Stimulated activated CD8-positive, alpha-beta memory T cell treated with anti-CD3 and anti-CD28 coated beads, Interleukin-4, amount 100 ng/mL, for 1 hour (primary cell): ENCODE data around the gene CCDC82.

Experiments used
- DNase-seq, 2 donors: peaks; one replicate each; pipeline ENCODE4 v3.0.0-alpha.2; 2020; ENCODE audit warnings: low read depth in 2 of 2, low spot score in 1 of 2

CCDC82 gene

DNA sequence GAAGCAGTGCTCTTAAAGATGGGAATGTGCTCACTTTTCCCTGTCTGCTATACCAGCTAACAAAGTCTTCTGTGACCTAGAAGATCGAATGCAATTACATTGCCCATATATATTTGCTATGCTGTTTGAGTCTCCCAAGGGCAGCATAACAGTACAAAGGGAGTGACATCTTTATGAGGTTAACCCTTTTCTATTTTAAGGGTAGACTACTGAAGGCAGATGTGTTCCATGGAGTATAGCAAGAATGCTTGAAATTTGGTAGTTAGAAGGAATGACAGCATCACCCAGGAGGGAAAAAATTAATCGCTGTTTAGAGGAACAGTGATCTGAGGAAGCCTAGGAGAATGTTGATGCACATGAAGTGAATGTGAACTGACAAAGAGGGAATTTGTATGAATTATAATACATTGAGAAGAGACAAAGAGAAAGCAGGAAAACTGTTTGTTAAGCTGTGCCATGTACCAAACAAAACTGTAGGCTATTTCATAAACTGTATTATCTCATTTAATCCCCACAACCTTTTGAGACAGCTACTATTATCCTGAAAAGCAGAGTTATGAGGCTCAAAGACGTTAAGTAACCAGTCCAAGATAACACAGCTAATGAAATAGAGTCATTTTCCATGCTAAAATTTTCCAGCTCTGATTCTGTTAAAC, 59.7 kb downstream of the CCDC82 start:
- no peak for DNase-seq

DNA sequence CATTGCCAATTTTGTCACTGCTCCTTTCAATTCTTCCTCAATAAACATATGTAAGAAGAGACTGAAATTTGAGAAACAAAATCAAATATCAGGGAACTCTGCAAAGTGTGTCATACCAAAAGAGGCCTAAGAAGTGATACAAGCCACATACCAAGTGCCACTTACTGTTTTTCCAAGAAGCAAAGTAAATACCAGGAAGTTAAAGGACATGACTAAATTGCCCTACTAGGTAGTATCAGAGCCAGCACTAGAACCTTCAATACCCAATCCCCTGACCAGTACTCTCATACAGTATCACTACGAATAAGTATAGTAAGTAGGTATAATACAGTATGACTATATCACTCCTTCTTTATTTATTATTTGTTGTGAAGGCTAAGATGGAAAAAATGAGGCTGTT, 60.3 kb downstream of the CCDC82 start:
- DNase-seq: no peak

DNA sequence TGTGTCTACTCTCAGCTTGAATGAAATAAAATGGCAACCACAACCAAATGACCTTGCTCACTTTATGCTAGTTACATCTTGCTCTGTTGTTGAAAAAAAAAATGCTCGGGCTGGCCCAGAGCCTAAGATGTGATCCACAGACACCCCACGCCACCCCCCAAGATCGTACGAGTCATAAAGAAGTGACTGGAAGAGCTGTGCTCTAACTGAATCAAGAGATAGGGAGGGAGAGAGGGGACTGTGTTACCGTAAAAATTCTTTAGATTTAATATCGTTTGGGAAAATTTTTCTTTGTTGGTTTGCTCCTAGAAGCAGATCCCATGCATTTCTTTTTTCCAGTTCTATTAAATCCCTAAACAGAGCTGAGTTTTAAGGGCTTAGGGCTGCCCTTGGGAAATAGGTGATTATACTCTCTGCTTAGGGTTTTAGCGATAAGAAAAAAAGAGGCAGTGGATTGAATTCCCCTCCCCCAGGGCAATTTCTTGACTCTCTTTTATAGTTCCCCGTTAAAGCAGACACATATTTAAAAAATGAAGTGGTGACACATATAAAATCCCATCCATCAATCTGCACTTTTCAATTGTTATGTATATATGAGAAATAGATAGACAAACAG, 61.2 kb downstream of the CCDC82 start:
- DNase-seq: no peak

DNA sequence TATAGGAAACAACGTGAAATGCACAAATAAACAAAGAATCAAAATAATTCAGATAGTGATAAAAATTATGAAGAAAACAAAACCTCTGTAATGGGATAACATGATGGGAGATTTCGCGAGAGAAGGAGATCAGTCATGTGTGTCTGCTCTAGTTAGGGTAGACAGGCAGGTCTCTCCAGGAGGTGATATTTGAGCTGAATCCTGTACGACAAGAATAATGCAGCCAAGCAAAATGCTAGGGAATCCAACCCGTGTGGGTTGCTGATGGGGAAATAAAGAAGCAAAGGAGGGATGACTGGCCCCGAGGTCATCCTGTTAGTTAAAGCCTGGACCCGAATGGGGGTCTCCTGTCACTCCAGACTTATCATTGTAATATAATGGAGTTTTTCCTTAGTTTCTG, 62.8 kb downstream of the CCDC82 start:
- DNase-seq: no peak

DNA sequence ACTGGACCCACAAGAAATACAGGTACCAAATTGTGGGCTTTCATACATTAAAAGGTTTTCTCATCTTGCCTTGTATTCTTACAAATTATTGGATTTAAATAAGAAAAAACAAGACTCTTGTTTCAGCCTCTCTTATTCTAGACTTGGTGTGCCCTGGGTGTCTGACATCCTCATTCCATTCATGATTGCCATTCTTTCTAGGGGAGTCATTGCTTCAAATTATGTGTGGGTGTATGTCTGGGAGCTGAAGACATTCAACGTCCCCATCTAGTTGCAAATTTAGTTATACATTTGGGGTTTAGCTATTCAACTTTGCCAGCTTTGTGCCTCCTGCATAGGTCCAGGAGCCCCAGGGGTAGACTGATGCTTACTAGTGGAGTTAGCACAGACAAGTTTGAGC, 64.8 kb downstream of the CCDC82 start:
- DNase-seq: no peak

DNA sequence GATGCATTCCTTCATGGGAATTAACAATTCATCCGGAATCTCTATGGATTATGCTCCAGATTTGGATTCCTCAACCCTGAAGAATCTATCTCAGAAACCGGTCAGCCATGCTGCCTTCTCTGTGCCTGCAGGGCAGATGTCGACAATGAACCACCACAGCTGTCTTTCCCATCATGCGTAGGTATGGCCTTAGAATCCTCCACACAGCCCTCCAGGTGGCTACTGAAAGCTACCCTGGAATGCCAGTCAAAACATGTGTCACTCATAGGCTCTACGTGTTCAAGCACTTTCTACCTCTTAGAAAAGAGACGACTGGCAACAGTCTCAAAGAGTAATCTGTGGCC, 66.1 kb downstream of the CCDC82 start:
- DNase-seq: no peak

DNA sequence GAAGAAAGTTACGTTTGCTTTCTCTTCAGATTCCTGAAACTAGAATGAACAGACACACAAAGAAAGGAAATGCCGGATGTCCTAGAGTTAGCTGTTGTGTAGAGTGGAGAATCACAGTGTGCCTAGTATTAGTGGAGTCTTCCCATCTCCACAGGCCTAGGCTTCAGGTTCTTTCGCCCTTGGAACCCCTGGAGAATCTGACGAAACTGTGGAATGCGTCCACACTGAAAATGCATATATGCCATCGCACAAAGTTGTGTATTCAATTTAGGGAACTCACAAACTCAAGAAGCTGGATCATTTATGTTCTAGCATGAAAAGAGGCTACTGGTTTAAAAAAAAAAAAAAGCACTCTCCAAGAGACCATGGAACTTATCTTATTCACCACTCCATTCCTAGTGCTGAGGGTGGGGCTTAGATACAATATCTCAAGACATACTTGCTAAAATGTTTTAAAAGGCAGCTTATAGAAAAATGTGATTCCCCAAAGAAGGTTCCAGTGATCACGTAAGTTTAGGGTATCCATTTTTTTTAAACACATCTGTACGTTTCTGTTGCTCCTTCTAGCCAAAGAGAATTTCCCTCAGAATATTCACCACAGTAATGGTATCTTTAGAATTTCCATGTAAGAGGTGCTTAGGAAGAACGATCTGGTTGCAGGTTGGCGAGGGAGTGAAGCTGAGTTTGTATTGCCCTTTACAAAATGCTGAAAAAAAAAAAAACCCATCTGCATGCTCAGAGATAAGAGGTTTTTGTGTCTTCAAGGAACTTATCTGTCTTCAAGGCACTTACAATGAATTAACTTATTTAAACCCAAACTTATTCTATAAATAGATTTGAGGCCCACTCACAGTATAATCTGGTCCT, 66.7 kb downstream of the CCDC82 start:
- no peak for DNase-seq

DNA sequence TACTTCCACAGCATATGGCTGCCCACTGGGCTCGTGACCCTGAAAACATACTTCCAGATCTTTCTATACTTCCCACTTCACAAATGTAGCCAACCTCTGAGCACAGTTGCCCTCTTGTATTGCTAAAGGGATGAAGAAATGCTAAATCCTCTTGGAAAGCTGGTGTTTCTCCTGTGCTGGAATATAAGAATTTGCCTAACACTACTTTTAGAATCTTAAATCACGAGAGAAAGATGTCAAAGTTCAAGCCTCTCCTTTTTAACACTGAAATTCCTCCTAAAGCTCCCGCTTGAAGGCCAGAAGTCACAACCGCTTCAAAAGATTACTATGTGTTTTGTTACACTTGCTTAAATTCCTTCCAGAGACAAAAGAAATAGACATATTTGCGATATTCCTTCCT, 68.6 kb downstream of the CCDC82 start:
- DNase-seq: no peak

DNA sequence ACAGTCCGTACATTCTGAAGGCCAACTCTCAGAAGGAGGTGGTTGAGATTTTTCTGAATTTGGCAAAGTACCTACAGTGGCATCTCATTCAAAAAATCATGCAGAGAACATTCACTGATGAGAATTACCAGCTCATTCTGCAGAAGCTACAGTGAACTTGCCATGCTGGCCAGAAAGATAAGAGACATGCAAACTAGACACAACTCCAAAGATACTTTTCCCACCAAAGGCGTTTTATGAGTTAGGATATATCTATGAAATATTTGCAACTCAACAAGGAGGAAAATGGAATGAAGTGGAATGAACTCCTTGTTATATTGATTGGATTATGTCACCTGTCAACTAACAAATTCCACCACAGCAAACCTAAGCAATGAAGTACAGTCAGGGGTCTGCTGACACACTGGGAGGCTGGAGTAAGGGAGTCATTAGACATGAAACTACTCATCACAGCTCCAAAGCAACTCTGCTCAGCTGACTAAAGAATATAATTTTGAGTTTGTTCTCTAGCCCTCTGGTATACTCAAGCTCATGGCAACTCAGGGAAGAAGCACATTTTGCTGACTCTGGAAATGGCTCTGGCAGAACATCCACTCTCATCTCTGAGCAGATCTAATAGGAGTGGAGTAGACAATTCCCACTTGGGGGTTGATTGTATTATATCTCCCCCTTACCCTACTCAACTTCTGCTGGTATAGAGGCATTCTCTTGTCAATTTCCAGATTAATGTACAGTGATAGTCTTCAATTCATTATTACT, 69.6 kb downstream of the CCDC82 start:
- no peak for DNase-seq

DNA sequence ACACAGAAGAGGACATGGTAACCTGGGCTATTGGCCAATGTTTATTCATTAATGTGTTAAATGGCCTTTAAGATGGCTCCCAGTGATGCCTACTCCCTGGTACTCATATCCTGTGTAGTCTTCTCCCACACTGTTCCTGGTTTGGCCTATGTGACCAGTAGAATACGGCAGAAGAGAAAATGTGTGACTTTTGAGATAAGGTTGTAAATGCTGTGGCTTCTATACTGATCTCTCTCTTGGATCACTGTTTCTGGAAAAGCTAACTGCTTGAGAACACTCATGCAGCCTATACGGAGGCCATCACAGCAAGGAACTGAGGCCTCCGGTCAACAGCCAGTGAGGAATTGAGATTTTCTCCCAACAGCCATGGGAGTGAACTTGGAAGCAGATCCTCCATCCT, 70.9 kb downstream of the CCDC82 start:
- DNase-seq: no peak

DNA sequence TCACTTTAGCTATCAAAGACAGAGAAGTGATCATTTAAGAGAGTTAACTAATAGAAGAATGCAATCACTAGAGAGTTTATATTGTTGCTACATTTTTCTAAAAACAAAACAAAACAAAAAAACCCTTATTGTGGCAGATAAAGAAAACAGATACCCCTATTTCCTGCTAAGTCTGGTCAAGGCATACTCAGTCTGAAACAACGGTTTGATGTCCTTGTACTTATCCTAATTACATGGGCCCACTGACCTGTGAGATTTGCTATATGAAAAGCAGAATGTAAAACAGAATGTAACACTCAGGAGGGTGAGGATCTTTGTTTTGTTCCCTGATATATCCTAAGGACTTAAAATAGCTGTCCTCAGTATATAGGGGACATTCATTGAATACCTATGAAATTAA, 71.3 kb downstream of the CCDC82 start:
- DNase-seq: no peak

DNA sequence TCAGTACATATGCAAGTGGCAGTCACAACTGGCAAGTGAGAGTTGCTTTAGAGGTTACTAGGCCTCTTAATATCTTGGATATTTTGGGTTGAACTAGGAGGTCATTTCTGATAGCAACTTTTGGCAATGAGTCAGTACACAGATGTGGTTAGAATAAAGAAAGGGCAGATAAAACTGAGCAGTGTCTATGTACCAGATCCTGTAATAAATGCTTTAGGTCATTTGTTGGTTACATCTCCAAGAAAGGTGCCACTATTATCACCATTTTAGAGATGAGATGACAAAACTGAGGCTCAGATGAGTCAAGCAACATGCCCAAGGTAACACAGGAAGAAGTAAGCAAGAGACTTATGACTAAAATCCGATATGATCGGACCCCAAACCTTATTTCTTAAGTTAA, 71.7 kb downstream of the CCDC82 start:
- no peak for DNase-seq

DNA sequence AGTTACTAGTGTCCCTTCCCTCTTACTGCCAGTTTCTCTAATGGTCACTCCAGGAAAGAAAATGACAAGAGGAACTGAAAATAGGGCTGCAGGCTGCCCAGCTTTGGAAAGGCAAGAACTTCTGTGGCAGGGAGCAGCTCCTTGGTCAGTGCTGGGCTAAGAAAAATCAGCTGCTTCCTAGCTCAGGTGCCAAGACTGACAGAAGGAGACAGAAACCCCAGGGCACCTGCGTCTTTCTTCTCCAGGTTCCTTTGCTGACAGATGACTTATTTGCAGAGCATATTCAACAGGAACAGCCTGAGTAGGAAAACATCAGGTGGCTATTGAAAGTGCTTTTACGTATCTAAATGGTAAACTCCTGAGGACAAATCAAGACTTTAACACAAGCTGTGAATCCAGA, 72.1 kb downstream of the CCDC82 start:
- DNase-seq: no peak

DNA sequence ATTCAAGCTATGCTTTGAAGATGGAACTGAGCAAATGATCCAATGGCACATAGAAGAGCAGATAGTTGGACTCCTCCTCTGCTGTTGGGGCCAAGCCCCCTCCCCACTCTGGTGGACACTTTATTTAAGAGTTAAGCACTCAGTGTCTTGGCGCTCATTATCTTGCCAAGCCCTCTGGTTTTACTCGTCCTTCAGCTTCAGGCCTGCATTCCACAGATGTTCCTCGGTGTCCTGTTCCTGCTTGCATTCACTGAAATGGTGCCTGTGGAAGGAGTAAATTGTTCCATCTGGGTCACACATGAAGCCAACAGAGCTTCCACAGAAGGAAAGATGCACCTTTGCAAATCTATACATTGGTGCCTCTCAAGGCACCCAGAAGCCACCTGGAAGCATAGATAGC, 72.8 kb downstream of the CCDC82 start:
- no peak for DNase-seq

DNA sequence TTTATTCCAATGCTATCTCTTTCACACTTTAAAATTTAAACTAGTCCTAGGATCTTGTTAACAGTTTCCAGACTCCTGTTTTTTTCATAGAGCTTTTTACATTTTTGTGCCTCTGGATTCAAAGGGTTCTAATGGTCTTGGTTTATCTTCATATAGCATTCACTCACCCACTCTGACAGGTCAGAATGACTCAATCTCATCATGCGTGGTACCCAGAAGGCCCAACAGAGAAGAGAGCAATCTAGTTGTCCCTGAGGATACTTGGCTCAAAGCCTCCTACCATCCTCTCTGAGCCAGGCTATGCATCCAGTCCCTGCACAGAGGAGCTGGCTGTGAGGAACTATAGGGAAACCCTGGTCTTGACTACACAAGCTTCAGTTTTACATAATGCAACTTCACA, 74.2 kb downstream of the CCDC82 start:
- DNase-seq: no peak

DNA sequence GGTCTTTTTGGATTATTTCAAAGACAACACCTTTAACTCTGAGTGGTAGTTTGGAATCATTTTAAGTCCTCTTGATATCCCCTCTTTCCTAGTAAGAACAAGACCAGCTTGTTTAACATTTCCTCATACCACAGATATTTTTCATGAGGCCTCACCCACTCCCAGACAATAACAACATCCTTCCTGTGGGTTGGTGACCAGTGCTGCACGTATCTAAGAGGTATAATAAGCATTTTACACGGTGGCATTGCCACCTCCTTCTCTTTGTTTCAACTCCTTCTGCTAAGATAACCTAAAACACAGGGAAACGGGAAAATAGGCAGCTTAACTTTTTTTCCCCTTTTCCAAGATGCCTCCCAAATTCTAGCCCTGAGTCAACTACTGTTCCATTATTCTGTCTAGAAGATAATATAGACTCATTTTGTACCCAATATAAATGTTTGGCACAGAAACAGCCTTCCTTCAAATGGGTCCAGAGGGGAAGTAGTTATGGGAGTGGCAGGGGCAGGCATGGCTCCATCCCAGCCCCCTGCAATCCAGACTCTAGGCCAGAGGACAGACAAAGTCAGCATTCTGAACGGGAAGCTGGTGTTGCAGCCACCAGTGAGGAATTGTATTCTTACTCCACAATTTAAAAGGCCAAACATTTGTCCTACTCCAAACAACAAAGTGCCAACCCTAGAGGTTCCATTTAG, 75.2 kb downstream of the CCDC82 start:
- no peak for DNase-seq

DNA sequence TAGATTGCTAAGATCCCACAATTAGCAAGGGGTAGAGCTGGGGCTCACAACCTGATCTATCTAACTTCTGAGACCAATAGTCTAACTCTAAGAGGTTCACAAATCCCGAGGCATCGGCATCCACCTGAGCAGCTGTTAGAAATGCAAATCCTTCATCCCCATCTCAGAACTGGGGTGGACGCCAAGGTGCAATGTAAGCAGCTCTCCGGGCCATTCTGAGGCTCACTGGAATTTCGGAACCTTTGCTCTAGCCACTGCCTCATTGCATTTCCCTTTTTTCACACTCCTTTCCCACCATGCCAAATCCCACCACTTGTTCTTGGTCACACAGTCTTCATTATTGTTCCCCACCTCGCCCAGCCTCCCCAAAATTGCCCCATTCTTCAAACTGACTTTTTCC, 76.5 kb downstream of the CCDC82 start:
- no peak for DNase-seq

DNA sequence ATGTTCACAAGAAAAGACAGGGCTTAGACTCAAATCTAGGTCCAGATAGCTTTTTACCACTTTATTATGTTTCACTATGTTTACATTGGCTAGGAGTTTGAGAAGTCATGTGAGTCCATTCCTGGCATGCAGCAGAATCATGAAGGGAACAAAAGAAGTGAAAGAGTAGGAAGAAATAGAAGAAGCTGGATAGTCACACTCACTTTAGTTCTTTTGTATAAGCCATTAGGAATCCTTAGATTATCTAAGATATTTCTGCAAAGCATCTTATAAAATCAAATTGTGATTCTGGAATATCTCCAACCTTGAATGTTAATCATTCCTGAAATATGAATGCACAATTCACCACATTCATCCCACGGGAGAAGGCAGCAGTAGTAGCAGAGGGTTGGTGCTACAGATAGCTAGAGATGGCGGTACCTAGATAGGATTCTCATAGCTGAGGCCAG, 78.6 kb downstream of the CCDC82 start:
- no peak for DNase-seq

DNA sequence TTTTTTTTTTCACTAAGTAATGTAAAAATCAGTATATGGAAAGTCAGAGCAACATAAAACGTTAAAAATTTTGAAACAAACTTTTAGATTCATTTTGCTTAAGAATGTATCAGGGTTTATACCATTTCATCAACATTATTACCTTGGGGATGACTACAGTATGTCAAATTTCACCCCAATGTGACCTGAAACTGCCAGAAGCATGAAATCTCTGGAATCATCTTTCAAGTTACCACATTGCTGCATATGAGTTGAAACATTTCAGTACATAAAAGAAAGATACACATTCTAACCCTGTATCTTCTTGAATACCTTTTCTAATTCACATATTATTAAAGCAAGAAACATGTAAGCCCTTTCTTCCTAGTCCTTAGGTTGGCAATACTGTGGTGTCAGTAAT, 79.5 kb downstream of the CCDC82 start:
- no peak for DNase-seq

DNA sequence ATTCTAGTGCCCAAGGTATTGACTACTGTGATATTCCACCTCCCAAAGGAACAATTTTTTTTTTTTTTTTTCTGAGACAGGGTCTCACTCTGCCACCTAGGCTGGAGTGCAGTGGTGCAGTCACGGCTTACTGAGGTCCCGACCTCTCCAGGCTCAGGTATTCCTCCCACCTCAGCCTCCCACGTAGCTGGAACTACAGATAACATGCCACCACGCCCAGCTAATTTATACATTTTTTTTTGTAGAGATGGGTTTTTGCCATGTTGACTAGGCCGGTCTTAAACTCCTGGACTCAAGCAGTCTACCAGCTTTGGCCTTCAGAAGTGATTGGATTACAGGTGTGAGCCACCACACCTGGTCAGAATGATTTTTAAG, 80.1 kb downstream of the CCDC82 start:
- DNase-seq: no peak

DNA sequence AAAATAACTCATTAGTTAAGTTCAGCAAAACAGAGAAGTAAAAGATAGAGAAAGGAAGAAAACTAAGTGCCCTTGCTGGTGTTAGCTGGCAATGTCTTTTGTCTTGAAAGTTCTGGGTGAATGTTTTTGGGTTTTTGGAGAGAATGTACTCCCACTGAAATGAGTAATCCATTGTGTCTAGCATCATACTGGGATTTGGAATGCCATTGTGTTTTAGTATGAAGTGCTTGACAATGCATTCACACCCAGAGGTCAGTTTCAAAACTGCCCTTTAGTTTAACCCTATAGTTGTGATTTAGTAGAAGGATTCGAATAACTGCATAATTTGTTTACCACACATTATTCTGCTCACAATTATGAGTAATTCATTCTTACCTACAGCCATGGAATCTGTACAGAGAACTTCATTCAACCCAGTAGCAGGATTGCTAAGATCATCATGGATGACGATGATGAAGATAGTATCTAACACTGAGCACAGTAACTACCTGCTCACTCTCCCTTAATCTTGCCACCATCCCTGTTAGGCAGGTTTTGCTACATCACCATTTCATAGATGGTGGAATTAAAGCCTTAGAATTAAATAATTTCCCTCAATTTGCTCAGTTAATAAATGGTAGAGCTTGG, 80.6 kb downstream of the CCDC82 start:
- DNase-seq: no peak
